H54 (cell line): Measurements from ENCODE around the gene TNS3.

Experiments used
- DNase-seq: peaks from one replicate; pipeline ENCODE4 v3.0.0; 2011; ENCODE audit warnings: low spot score, mixed read lengths; ENCODE audit not compliant: insufficient read length
- FAIRE-seq: peaks from 3 replicates; lab custom pipeline; 2011; peaks lifted over from hg19 to GRCh38; lab: Jason Lieb, UNC
- POLR2A ChIP-seq: IDR thresholded peaks from 2 replicates; pipeline ENCODE4 v1.6.1; 2011; ENCODE audit warnings: low read depth, mild to moderate bottlenecking, low read length

The TNS3 gene

GRCh38 chr7:47534322-47535034 is 47.4 kb downstream of the TNS3 start:
- no peak for TF ChIP-seq POLR2A
- FAIRE-seq (no peak), DNase-seq (peak; percentile 64)

GRCh38 chr7:47531584-47532492 is 50.1 kb downstream of the TNS3 start:
- DNase-seq, result no peak
- FAIRE-seq, result no peak
- no peak for TF ChIP-seq POLR2A

- DNase-seq (no peak), FAIRE-seq (no peak)
- no peak for TF ChIP-seq POLR2A
Measured at GRCh38 chr7:47529826-47530555, 51.9 kb downstream of the TNS3 start.

GRCh38 chr7:47529405-47529804 is 52.5 kb downstream of the TNS3 start:
- DNase-seq (no peak), FAIRE-seq (no peak)
- TF ChIP-seq POLR2A, result no peak

- DNase-seq (no peak), FAIRE-seq (no peak)
- TF ChIP-seq POLR2A, result no peak
Measured at GRCh38 chr7:47528471-47528870, 53.4 kb downstream of the TNS3 start.

GRCh38 chr7:47526466-47526865 is 55.4 kb downstream of the TNS3 start:
- TF ChIP-seq POLR2A, result no peak
- DNase-seq, result no peak
- no peak for FAIRE-seq

- DNase-seq, result no peak
- no peak for TF ChIP-seq POLR2A
- FAIRE-seq, result no peak
Measured at GRCh38 chr7:47525066-47525623, 56.8 kb downstream of the TNS3 start.

GRCh38 chr7:47523401-47523800 is 58.5 kb downstream of the TNS3 start:
- FAIRE-seq (no peak), DNase-seq (no peak)
- TF ChIP-seq POLR2A, result no peak

GRCh38 chr7:47521816-47522561 is 59.9 kb downstream of the TNS3 start:
- no peak for TF ChIP-seq POLR2A
- FAIRE-seq, result no peak

GRCh38 chr7:47521011-47521795 is 60.7 kb downstream of the TNS3 start:
- DNase-seq (no peak), FAIRE-seq (no peak)

More at GRCh38 chr7:47521816-47522561, 59.9 kb downstream of the TNS3 start:
- no peak for DNase-seq

GRCh38 chr7:47520406-47520805 is 61.5 kb downstream of the TNS3 start:
- DNase-seq, result no peak
- no peak for TF ChIP-seq POLR2A
- no peak for FAIRE-seq

More at GRCh38 chr7:47521011-47521795, 60.7 kb downstream of the TNS3 start:
- TF ChIP-seq POLR2A, result no peak

- DNase-seq (peak; percentile 72), FAIRE-seq (no peak)
- no peak for TF ChIP-seq POLR2A
Measured at GRCh38 chr7:47518827-47519226, 63.1 kb downstream of the TNS3 start.
